ENCODE measurements around the gene CHST15.
A peak's percentile ranks its signal among the peaks of the same experiment; 100 is the strongest.

Gene CHST15

GRCh38 chr10:124083047-124083739 is 10.2 kb downstream of the CHST15 start:
- DNase-seq: peak in 2 of 56 donors; percentile 43 to 47

- DNase-seq: no peak
These were observed 10.8 kb downstream of the CHST15 start for GRCh38 chr10:124082555-124082954.

- no peak for DNase-seq
These were observed 11.8 kb downstream of the CHST15 start for GRCh38 chr10:124081547-124082140.

GRCh38 chr10:124079864-124080263 is 13.5 kb downstream of the CHST15 start:
- DNase-seq: no peak

GRCh38 chr10:124078714-124079113 is 14.7 kb downstream of the CHST15 start:
- DNase-seq: no peak

GRCh38 chr10:124078028-124078427 is 15.4 kb downstream of the CHST15 start:
- DNase-seq: no peak

GRCh38 chr10:124077208-124077993 is 16.0 kb downstream of the CHST15 start:
- DNase-seq: no peak

GRCh38 chr10:124076148-124076733 is 17.2 kb downstream of the CHST15 start:
- no peak for DNase-seq

- DNase-seq: peak in 13 of 56 donors; percentile 16 to 50 (median 34)
These were observed 18.0 kb downstream of the CHST15 start for GRCh38 chr10:124075231-124075955.

- peak in 2 of 56 donors; percentile 28 to 29 for DNase-seq
These were observed 18.8 kb downstream of the CHST15 start for GRCh38 chr10:124074501-124075109.

GRCh38 chr10:124073978-124074377 is 19.4 kb downstream of the CHST15 start:
- no peak for DNase-seq

GRCh38 chr10:124072541-124072940 is 20.9 kb downstream of the CHST15 start:
- no peak for DNase-seq

- DNase-seq: no peak
These were observed 21.3 kb downstream of the CHST15 start for GRCh38 chr10:124072106-124072505.

- no peak for DNase-seq
These were observed 22.3 kb downstream of the CHST15 start for GRCh38 chr10:124071141-124071540.

- no peak for DNase-seq
These were observed 22.7 kb downstream of the CHST15 start for GRCh38 chr10:124070666-124071065.

- no peak for DNase-seq
These were observed 23.8 kb downstream of the CHST15 start for GRCh38 chr10:124069341-124070264.

- DNase-seq: no peak
These were observed 24.5 kb downstream of the CHST15 start for GRCh38 chr10:124068929-124069328.

- no peak for DNase-seq
These were observed 25.5 kb downstream of the CHST15 start for GRCh38 chr10:124067825-124068400.
